UCSD-AML1 (cell line): ENCODE measurements around the gene CRYBA1.

Experiments
- DNase-seq: peaks from one replicate; lab custom pipeline; 2025; ENCODE audit not compliant: unreplicated experiment; lab: John Stamatoyannopoulos, UW

The CRYBA1 gene

DNA sequence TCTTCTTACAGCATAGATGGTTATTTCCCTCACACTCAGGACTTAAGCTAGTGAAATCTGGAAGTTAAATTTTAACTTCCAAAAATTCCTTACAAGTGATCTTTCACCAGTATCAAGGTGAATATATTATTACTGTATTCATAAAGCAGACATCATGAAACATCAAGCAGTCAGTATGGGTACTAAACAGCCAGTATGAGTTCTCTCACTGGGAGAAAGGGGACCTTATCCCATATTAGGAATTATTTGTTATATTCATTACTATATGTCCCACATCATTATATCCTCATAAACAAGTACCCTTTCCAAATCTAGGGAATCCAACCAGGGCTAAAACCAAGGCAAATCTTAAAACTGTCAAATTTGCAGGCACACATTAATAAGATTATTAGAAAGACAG lies 32.0 kb downstream of the CRYBA1 start:
- no peak for DNase-seq

DNA sequence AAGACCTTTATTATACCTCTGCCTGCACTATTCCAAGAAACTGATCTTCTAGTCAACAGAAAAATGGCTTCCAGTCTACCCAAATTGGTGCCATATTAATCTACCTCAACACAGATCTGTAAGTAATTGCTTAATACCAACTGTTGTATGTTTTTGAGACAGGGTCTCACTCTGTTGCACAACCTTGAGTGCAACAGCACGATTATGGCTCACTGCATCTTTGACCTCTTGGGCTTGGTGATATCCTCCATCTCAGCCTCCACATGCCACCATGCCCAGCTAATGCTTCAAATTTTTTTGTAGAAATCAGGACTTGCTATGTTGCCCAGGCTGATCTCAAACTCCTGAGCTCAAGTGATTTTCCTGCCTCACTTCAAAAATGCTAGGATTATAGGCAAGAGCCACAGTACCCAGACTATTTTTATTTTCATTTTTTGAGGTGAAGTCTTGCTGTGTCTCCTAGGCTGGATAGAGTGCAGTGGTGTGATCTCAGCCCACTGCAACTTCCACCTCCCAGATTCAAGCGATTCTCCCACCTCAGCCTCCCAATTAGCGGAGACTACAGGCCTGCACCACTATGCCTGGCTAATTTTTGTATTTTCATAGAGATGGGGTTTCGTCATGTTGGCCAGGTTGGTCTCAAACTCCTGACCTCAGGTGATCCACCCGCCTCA lies 32.9 kb downstream of the CRYBA1 start:
- no peak for DNase-seq

DNA sequence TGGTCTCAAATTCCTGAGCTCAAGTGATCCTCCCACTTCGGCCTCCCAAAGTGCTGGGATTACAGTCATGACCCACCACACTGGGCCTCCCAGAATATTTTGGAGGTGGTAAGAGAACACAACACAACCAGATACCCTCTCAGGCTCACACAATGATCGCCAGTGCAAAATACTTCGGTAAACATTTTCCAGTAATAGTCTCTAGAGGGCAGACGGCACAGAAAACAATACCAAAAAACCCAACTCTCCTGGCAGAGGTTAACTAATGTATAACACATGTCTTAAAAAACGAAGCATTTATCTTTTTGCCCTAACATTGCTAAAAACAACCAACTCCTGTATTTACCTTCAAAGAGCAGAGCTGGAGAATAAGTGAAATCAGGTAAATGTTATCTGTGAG lies 36.8 kb downstream of the CRYBA1 start:
- no peak for DNase-seq

DNA sequence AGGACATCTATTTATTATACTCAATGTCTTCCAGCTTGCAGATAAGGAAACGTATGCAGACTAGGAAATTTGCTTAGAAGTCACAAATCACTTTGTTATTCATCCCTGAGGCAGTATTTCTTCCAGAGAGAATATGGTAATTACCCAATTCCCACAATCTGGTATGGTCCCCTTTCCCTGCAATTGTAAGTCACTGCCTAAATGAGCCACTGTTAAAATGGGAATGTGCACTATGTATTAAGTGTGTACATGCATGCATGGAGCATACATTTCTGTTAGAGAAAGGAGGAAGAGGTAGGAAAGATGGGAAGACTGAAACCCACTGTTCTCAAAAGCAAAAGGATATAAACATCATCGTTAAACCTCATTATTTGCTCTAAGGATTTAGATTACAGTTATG lies 37.3 kb downstream of the CRYBA1 start:
- no peak for DNase-seq

DNA sequence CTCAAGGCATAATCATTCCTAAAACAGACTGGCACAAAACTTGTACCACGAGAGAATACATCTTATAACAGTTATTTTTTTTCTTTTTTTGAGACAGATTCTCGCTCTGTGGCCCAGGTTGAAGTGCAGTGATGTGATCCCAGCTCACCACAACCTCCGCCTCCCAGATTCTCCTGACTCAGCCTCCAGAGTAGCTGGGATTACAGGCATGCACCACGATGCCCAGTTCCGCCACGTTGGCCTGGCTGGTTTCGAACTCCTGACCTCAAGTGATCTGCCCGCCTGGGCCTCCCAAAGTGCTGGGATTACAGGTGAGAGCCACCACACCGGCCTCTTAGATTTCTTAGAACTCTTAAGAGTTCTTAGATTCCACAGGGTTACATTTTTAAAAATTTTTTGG lies 43.2 kb downstream of the CRYBA1 start:
- no peak for DNase-seq

DNA sequence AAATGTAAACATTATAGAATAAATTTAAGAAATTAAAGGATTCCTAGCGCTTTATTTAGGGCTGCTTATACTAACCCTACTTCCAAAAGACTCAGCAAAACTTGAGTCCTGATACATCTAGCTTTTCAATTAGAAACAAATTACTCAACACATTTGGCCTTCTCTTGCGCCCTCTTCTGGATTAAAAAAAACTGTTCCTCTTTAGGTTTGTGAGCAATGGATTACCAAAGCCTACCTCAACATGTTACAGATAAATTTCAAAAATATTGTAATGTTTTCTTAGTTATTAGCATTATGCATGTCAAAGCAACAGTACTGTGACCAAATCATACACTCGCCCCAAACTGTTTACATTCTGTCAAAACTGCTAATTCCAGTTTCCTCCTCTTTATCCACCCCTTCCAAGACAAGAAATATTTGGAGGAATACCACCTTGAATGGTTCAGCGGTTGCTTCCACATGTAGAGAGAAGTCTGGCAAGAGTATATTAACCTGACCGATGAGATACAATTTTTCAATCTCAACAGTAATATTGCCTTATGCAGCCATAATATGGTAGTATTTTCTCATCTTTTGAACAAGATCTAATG lies 44.6 kb downstream of the CRYBA1 start:
- no peak for DNase-seq

DNA sequence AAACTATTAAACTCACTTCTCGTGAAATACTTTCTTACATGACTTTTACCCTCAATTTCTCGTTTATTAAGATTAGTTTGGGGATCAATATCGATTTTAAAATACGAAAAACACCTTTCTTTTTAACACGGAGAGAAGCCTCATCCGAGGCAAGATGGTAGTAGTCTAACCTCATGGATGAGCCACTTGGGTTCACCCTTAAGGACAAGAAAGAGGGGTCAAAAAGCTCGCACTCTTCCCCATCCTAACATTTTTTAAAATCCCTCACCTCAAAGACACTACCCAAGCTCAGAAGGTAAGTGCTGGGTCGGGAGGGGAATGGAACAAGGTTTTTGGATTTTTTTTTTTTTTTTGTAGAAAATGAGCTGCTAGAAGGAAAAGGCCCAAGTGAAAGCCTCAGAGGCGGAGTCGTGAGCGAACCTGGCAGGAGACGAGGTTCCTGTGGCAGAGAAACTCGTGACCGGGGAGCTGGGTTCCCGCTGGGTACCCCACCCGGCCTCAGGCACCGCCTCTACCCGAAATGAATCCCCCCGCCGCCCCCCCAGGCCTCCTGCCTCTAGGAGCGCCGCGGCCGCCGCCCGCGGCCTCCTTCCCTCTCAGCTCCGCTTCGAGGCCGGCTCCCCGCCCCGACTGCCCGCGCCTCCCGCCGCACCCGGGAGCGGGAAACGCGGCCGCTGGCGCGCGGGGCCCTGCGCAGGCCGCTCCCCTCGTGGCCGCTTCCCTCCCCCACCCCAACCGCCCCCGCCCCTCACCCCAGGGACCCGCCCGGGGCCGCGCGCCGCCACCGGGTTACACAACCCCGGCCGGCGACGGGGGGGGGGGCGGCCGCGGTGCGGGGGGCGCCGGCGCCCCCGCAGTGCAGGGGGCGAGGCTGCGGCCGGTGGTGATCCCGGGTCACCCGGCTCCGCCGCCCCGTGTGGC lies 45.7 kb downstream of the CRYBA1 start:
- DNase-seq: peak; percentile 52

DNA sequence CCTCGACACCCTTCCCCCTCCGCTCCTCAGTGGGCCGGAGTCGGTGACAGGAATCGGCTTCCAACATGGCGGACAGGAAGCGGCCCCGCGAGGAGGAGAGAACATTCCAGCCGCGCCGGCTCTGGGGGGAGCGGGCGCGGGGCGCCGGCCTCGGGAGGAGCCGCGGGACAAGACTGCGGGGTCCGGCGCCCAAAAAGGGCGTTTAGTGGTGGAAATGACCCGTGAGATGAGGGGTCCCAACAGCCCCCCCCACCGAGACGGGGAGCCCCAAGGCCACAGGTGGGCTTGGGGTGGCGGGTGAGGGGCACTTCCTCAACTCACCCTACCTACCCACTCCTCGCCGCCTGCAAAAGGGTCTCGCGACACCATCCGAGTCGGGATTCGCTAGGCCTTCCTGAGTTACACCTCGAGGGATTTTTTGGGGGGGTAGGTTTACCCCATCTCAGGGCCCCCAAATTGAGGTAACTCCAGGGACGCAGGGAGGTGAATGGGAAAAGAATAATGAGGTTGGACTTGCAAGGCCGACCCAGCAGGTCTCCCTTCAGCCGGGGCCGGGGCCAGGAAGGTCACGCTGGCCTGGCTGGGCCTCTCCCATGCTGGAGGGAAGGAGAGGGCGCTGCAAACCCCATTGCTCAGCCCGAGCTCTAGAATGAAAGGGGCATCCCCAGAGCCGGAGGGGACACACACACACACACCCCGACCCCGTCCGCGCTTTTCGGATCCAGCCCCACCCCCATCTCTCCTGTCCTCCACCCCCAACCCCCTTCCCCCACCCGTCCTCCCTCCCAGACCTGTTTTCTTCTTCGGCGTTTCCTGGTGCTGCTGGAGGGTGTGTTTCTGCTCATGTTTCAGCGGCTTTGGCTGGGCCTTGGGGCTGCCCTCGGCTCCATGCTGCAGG lies 46.6 kb downstream of the CRYBA1 start:
- peak; percentile 65 for DNase-seq

DNA sequence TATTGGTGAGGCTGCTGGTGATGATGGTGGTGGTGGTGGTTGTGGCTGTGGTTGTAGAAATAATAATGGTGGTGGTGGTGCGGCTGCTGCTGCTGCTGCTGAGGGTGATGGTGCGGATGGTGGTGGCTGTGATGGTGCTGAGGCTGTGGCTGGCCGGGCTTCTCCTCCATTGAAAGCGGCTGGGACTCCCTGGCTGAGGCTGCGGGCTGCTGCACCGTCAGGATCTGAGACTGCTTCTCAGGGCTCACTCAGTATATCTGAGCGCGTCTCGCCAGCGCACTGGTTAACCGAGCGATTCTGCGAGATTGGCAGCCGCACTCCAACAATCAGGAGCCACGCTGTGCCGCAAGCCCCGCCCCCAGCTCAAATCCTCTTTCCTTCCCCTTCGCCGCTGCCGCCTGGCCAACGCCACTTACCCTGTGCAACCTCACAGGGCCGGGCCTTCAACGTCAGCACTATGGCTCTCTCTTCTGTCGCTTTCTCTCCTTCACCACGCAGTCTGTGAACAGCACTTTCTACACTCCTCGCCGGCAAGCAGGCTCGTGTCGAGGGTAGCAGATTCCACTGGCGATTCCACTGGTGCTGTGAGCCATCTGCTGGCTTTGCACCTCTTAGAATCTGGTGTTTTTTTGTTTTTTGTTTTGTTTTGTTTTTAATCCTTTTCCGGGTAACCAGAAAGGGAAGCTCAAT lies 47.4 kb downstream of the CRYBA1 start, which contains the start of gene NUFIP2:
Gene NUFIP2 (minus strand): TSS at position 259 of the 690 bp plus-strand sequence. CDS start 89 bp downstream, at position 170.
- peak; percentile 99 for DNase-seq

DNA sequence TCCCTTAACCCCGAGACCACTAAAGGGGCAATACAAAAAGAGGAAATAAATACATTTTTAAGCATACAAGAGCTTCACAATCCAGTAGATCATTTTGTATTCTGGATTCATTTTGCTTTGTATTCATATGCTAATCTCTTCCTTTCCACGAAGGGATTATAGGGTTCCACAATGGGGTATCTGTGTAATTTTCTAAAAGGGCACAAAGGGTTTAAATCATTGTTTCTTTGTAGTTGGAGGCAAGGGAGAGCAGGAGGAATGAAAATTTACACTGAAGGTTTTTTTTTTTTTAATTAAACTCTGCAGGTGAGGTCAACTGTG lies 47.9 kb downstream of the CRYBA1 start:
- DNase-seq: no peak

DNA sequence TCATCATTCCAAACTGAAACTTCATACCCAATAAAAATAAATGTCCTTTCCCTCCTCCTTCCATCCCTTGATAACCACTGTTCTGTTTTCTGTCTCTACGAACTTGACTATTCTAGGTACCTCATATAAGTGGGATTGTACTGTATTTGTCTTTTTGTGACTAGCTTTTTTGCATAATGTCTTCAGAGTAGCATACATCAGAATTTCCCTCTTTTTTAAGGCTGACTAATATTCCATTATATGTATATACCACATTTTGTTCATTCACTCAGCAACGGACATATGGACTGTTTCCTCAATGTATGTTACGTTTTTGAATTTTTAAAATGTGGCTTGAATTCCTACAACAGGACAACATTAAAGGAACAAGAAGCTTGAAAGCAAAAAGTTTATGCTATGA lies 48.8 kb downstream of the CRYBA1 start:
- DNase-seq: no peak

DNA sequence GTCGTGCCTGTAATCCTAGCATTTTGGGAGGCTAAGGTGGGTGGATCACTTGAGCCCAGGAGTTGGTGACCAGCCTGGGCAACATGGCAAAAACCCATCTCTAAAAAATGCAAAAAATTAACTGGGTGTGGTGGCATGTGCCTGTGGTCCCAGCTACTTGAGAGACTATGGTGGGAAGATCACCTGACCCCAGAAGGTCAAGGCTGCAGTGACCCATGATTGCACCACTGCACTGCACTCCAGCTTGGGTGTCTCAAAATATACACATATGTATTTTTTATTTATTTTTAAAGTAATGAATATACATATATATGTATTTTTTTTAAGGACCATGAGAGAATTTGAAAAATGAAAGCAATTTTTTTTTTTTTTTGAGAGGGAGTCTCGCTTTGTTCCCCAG lies 52.4 kb downstream of the CRYBA1 start:
- no peak for DNase-seq

DNA sequence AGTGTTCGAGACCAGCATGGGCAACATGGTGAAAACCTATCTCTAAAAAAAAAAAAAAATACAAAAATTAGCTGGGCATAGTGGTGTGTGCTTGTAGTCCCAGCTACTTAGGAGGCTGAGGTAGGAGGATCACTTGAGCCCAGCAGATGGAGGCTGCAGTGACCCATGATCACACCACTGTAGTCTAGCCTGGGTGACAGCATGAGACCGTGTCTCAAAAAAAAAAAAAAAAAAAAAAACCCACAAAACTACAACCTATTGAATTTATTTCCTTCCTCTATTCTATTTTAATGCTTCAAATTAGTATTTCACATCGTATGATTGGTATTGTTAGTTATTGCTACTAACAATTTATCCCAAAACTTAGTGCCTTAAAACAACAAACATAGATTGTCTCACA lies 56.7 kb downstream of the CRYBA1 start:
- no peak for DNase-seq
